ENCODE results near the gene BCL7C. TPM values are rescaled to one million over a fixed set of nuclear protein-coding genes. Genes with fewer than 3 reads are reported as not detected.

Gene BCL7C
- total and polyA plus RNA-seq, 2 of the 13 experiments (the other 11 are each of a cell fraction or from before 2014, with no cell fraction given) = 17.7 to 33.8 TPM

DNA sequence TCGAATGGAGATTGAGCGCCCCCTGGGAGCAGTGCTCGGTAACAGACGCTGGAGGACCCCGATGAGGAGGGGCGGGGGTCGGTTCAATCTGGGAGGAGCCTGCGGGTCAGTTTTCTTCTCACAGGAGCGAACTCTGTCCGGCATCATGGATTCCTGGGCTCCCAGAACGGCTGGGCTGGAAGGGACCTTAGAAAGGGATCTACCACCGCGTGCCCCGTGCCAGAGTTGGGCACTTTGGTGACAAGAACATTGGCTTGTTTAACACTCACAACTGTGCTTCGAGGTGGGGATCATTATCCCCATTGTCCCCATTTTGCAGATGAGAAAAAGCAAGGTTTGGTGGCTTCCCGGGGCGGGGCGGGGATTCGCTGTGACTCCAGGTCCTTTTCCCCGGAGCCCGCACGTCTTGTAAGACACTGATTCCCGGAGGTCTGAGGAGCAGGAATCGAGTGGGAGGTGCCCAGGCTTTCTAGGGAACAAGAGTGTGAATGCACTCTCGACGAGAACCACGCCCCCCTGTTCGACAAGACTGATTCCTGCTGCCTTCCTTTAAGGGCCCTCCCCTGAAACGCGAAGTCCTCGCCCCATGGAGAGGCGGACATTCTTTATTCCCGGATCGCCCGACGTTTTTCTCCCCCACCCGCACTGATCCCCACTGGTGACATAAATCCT is 28.0 kb upstream of the BCL7C start (continued):
- TF ChIP-seq, protein P1, sequence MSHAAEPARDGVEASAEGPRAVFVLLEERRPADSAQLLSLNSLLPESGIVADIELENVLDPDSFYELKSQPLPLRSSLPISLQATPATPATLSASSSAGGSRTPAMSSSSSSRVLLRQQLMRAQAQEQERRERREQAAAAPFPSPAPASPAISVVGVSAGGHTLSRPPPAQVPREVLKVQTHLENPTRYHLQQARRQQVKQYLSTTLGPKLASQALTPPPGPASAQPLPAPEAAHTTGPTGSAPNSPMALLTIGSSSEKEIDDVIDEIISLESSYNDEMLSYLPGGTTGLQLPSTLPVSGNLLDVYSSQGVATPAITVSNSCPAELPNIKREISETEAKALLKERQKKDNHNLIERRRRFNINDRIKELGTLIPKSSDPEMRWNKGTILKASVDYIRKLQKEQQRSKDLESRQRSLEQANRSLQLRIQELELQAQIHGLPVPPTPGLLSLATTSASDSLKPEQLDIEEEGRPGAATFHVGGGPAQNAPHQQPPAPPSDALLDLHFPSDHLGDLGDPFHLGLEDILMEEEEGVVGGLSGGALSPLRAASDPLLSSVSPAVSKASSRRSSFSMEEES (CRISPR knock-in tag; IDR thresholded peaks at IDR 0.05) = peak; percentile 24; the same call in 1 of the 2 replicates
- TF ChIP-seq ATRX (CRISPR knock-in tag; IDR thresholded peaks at IDR 0.05; ENCODE audit: borderline replicate concordance) (no peak), KLF9 (CRISPR knock-in tag; IDR thresholded peaks at IDR 0.05; ENCODE audit: low read depth) (peak; percentile 66; the same call in 1 of the 2 replicates), KDM1A (CRISPR knock-in tag; IDR thresholded peaks at IDR 0.05) (peak; percentile 95), NR2F6 (IDR thresholded peaks at IDR 0.05) (no peak), NR2F6 (CRISPR knock-in tag; IDR thresholded peaks at IDR 0.05) (peak; percentile 32; the same call in 1 of the 2 replicates)

DNA sequence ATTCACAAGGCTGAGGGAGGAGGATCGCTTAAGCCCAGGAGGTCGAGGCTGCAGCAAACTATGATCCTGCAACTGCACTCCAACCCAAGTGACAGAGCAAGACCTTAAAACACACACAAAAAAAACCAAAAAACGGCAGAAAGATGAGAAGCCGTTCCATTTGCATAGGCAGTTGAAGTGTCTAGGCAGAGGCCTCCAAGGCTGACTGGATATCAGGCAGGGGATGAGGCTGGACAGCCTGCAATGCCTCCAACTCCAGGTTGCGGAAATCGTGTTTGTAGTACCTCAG is 27.5 kb upstream of the BCL7C start:
- DNase-seq (ENCODE audit: low spot score) (no peak), ATAC-seq (no peak), FAIRE-seq (no peak)
- Histone ChIP-seq H3K9me3 (ENCODE audit: low read length) (no peaks in the 10 kb centered on the region), H3K36me3 (replicated peaks in 1 of 2; ENCODE audit: control insufficient read depth in 1 of 2, insufficient read depth in 2 of 2, low read length in 2 of 2) (peaks cover 0 to 5% of the 10 kb centered on the region in 2 experiments; a peak in 1 of 5 replicates), H2AFZ (ENCODE audit: low read length) (no peak overlapping the region), H3K27me3 (ENCODE audit: control insufficient read depth in 1 of 2, insufficient read depth in 2 of 2, low read length in 2 of 2) (no peaks in the 10 kb centered on the region; a peak in 1 of 5 replicates), H3K27ac (ENCODE audit: extremely low read length, insufficient read depth, low read length) (no peak overlapping the region), H4K20me1 (ENCODE audit: insufficient read depth, low read length) (no peaks in the 10 kb centered on the region; the same call in 1 of the 2 replicates), H3K4me1 (ENCODE audit: insufficient read depth, low read length) (peaks cover 19% of the 10 kb centered on the region), H3K4me3 (replicated peaks in 1 of 3; ENCODE audit: insufficient read depth in 1 of 3, low read depth in 2 of 3, low read length in 3 of 3) (peak overlapping the region in 2 of 3 experiments; percentile 64 to 82; a peak in 4 of 6 replicates), H3K9ac (ENCODE audit: insufficient read depth, low read depth, low read length) (peak overlapping the region; percentile 10; the same call in 1 of the 2 replicates), H3K79me2 (ENCODE audit: insufficient read depth, low read length) (no peaks in the 10 kb centered on the region), H3K4me2 (ENCODE audit: low read depth, low read length) (peak overlapping the region; percentile 97)
- WGBS (ENCODE audit: low lambda C conversion rate) = 34% methylated on average over 6 of the region's 6 CpGs
- intact Hi-C loops (cut with micrococcal nuclease; ENCODE audit: unreplicated experiment) = loop anchor here (1.0 to 10.0 kb wide), 2 partner anchors 77 to 227 kb away; partner anchors contain the start of gene SRCAP
- CTCF ChIA-PET (ENCODE audit: low intra/inter-chr PET ratio, low total read pairs) = interaction anchor here (0.8 to 2.8 kb wide), 4 partner anchors 19 to 116 kb away, joined by 3 to 19 read pairs (median 3); no protein-coding TSS in a partner anchor
- POLR2A ChIA-PET = no interaction called here
- in situ Hi-C loops (cut with HindIII; ENCODE audit: extremely low pct_ligation_motif_present, low pct_unique_long_range_greater_than_20kb) = loop anchor here (5.0 kb wide), 1 partner anchor 79 kb away; no protein-coding TSS in a partner anchor
- no TSS peak for BruUV-seq (replicated peaks)
- no peak for TF ChIP-seq ZNF333 (CRISPR knock-in tag; IDR thresholded peaks at IDR 0.05; ENCODE audit: borderline replicate concordance)
- TF ChIP-seq ZBTB20 (CRISPR knock-in tag; IDR thresholded peaks at IDR 0.05; ENCODE audit: borderline replicate concordance, low read depth) = no peak
- TF ChIP-seq, protein P2, sequence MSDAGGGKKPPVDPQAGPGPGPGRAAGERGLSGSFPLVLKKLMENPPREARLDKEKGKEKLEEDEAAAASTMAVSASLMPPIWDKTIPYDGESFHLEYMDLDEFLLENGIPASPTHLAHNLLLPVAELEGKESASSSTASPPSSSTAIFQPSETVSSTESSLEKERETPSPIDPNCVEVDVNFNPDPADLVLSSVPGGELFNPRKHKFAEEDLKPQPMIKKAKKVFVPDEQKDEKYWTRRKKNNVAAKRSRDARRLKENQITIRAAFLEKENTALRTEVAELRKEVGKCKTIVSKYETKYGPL (CRISPR knock-in tag; IDR thresholded peaks at IDR 0.05) = no peak
- no peak for TF ChIP-seq KMT2A (CRISPR knock-in tag; IDR thresholded peaks at IDR 0.05)
- TF ChIP-seq ZNF160 (CRISPR knock-in tag; IDR thresholded peaks at IDR 0.05) = no peak
- TF ChIP-seq JARID2 (CRISPR knock-in tag; IDR thresholded peaks at IDR 0.05; ENCODE audit: insufficient replicate concordance) = no peak
- no peak for TF ChIP-seq CBX2 (IDR thresholded peaks at IDR 0.05; ENCODE audit: low read depth, low read length)
- no peak for TF ChIP-seq CBX2 (CRISPR knock-in tag; IDR thresholded peaks at IDR 0.05; ENCODE audit: low read depth)
- TF ChIP-seq, protein P3, sequence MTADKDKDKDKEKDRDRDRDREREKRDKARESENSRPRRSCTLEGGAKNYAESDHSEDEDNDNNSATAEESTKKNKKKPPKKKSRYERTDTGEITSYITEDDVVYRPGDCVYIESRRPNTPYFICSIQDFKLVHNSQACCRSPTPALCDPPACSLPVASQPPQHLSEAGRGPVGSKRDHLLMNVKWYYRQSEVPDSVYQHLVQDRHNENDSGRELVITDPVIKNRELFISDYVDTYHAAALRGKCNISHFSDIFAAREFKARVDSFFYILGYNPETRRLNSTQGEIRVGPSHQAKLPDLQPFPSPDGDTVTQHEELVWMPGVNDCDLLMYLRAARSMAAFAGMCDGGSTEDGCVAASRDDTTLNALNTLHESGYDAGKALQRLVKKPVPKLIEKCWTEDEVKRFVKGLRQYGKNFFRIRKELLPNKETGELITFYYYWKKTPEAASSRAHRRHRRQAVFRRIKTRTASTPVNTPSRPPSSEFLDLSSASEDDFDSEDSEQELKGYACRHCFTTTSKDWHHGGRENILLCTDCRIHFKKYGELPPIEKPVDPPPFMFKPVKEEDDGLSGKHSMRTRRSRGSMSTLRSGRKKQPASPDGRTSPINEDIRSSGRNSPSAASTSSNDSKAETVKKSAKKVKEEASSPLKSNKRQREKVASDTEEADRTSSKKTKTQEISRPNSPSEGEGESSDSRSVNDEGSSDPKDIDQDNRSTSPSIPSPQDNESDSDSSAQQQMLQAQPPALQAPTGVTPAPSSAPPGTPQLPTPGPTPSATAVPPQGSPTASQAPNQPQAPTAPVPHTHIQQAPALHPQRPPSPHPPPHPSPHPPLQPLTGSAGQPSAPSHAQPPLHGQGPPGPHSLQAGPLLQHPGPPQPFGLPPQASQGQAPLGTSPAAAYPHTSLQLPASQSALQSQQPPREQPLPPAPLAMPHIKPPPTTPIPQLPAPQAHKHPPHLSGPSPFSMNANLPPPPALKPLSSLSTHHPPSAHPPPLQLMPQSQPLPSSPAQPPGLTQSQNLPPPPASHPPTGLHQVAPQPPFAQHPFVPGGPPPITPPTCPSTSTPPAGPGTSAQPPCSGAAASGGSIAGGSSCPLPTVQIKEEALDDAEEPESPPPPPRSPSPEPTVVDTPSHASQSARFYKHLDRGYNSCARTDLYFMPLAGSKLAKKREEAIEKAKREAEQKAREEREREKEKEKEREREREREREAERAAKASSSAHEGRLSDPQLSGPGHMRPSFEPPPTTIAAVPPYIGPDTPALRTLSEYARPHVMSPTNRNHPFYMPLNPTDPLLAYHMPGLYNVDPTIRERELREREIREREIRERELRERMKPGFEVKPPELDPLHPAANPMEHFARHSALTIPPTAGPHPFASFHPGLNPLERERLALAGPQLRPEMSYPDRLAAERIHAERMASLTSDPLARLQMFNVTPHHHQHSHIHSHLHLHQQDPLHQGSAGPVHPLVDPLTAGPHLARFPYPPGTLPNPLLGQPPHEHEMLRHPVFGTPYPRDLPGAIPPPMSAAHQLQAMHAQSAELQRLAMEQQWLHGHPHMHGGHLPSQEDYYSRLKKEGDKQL (CRISPR knock-in tag; IDR thresholded peaks at IDR 0.05; ENCODE audit: low read depth) = no peak
- TF ChIP-seq ARNT2 (CRISPR knock-in tag; IDR thresholded peaks at IDR 0.05; ENCODE audit: low read depth) = 0 out of 2 replicates have a peak, but pooled peaks have one; percentile 23
- no peak for TF ChIP-seq FOXA3 (CRISPR knock-in tag; IDR thresholded peaks at IDR 0.05)

All from HepG2 (cell line).